Right lobe of liver (tissue), 4 donors: ENCODE data around the gene SST.

Experiments used
- CTCF ChIP-seq, 4 donors: fragments of 200-600 bp in 3 of 4; fragments of 450-650 bp in 1 of 4; IDR thresholded peaks; one replicate each; pipeline versions ENCODE4 v1.5.1 to v1.8.0; 2016 to 2022; ENCODE audit warnings: antibody characterized with exemption in 4 of 4, mild to moderate bottlenecking in 2 of 4
- POLR2A ChIP-seq: fragments of 450-650 bp; IDR thresholded peaks from one replicate; pipeline ENCODE4 v1.6.1; 2017; ENCODE audit warnings: antibody characterized with exemption, mild to moderate bottlenecking
- donor health status: DM: no; HTN: no; CAD: no.
- donor health status: DM: no; HTN: no; CAD: no.
- donor health status: DM: no; HTN: yes; CAD: no.

- TF ChIP-seq CTCF (IDR thresholded peaks at IDR 0.05) (no peak), POLR2A (no peak)
These were observed 23.1 kb downstream of the SST start for GRCh38 chr3:187646906-187647660.
